PFSK-1 (cell line): ENCODE measurements around the gene TRERF1.

Source experiments
- POLR2AphosphoS5 ChIP-seq: IDR thresholded peaks from 2 replicates; pipeline ENCODE4 v1.6.1; 2012; ENCODE audit warnings: low read depth, mild to moderate bottlenecking, control low read depth, low read length, moderate library complexity
- TAF1 ChIP-seq: IDR thresholded peaks from 2 replicates; pipeline ENCODE4 v1.6.1; 2012; ENCODE audit warnings: low read length, control low read depth, borderline replicate concordance; ENCODE audit not compliant: insufficient read depth
- TF ChIP-seq, protein P1 (sequence below), 2 experiments: IDR thresholded peaks; 2 replicates each; pipeline versions ENCODE4 v1.6.1 to v1.8.0; 2011 to 2012; ENCODE audit warnings: low read depth in 2 of 2, low read length in 2 of 2, control low read depth in 1 of 2, inconsistent platforms in 1 of 2, mild to moderate bottlenecking in 1 of 2, moderate library complexity in 1 of 2; ENCODE audit not compliant: insufficient read depth in 1 of 2

DNA sequence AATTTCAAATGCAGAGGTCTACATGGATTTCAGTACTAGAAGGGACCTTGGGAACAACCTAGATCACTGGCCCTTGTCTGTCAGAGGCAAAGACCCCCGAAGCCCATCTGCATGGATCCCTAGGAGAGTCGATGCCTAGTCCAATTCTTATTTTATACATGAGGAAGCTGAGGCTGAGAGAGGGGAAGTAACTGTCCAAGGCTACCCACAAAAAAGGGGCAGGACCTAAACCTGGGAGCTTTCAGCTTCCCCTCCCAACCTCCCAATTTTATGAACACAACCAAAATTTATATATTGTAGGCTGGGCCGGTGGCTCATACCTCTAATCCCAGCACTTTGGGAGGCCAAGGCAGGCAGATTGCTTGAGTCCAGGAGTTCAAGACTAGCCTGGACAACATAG is 73.2 kb downstream of the TRERF1 start:
- TF ChIP-seq, protein P1, sequence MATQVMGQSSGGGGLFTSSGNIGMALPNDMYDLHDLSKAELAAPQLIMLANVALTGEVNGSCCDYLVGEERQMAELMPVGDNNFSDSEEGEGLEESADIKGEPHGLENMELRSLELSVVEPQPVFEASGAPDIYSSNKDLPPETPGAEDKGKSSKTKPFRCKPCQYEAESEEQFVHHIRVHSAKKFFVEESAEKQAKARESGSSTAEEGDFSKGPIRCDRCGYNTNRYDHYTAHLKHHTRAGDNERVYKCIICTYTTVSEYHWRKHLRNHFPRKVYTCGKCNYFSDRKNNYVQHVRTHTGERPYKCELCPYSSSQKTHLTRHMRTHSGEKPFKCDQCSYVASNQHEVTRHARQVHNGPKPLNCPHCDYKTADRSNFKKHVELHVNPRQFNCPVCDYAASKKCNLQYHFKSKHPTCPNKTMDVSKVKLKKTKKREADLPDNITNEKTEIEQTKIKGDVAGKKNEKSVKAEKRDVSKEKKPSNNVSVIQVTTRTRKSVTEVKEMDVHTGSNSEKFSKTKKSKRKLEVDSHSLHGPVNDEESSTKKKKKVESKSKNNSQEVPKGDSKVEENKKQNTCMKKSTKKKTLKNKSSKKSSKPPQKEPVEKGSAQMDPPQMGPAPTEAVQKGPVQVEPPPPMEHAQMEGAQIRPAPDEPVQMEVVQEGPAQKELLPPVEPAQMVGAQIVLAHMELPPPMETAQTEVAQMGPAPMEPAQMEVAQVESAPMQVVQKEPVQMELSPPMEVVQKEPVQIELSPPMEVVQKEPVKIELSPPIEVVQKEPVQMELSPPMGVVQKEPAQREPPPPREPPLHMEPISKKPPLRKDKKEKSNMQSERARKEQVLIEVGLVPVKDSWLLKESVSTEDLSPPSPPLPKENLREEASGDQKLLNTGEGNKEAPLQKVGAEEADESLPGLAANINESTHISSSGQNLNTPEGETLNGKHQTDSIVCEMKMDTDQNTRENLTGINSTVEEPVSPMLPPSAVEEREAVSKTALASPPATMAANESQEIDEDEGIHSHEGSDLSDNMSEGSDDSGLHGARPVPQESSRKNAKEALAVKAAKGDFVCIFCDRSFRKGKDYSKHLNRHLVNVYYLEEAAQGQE (IDR thresholded peaks at IDR 0.05; ENCODE audit: insufficient read depth in 1 of 2, low read depth in 2 of 2, low read length in 2 of 2) = no peak
- TF ChIP-seq TAF1 = no peak
- no peak for TF ChIP-seq POLR2AphosphoS5
